GM12891 (cell line): Measurements from ENCODE around the gene NUTM1.

Source experiments
- PAX5 ChIP-seq: IDR thresholded peaks from 2 replicates; pipeline ENCODE4 v1.6.1; 2011; ENCODE audit warnings: low read length, moderate library complexity, mild to moderate bottlenecking; ENCODE audit not compliant: insufficient read depth, severe bottlenecking
- POLR2A ChIP-seq: IDR thresholded peaks from 2 replicates; pipeline ENCODE4 v1.6.1; 2011; ENCODE audit warnings: low read depth, low read length, control low read depth
- POLR2AphosphoS5 ChIP-seq: IDR thresholded peaks from 2 replicates; pipeline ENCODE4 v1.6.1; 2011; ENCODE audit warnings: low read depth, low read length, control low read depth
- TAF1 ChIP-seq: IDR thresholded peaks from 2 replicates; pipeline ENCODE4 v1.6.1; 2011; ENCODE audit warnings: low read depth, low read length, control low read depth

- no peak for TF ChIP-seq POLR2AphosphoS5
- TF ChIP-seq POLR2A = no peak
- no peak for TF ChIP-seq TAF1
- TF ChIP-seq PAX5 = no peak
These were observed 3.2 kb upstream of the NUTM1 start for GRCh38 chr15:34339946-34340345.
